Type B pancreatic cell (in vitro differentiated cells): ENCODE measurements around the gene PDCD4. TPM values are rescaled to one million over a fixed set of nuclear protein-coding genes. Genes with fewer than 3 reads are reported as not detected.

Experiments
- DNase-seq: peaks from one replicate; pipeline ENCODE4 v3.0.0; 2021; ENCODE audit warnings: mixed read lengths; ENCODE audit not compliant: unreplicated experiment; ENCODE audit errors: extremely low spot score
- H3K27ac Mint-ChIP-seq: 2 replicates; pipeline ENCODE4 v1.8.0; 2021; ENCODE audit warnings: mild to moderate bottlenecking, mixed read lengths
- H3K27me3 Mint-ChIP-seq: 2 replicates; pipeline ENCODE4 v1.8.0; 2021; ENCODE audit warnings: mixed read lengths
- H3K36me3 Mint-ChIP-seq: 2 replicates; pipeline ENCODE4 v1.8.0; 2021; ENCODE audit warnings: mixed read lengths
- H3K4me1 Mint-ChIP-seq: one replicate; pipeline ENCODE4 v1.8.0; 2021; ENCODE audit warnings: mixed read lengths; ENCODE audit not compliant: unreplicated experiment
- H3K4me3 Mint-ChIP-seq: 2 replicates; pipeline ENCODE4 v1.8.0; 2021; ENCODE audit warnings: mild to moderate bottlenecking, mixed read lengths
- H3K9me3 Mint-ChIP-seq: 2 replicates; pipeline ENCODE4 v1.8.0; 2021; ENCODE audit warnings: mixed read lengths
- total RNA-seq: library from RNA; stranded (reverse); gene quantifications from 2 replicates; pipeline ENCODE4 v1.2.1, GENCODE V29; 2021; ENCODE audit warnings: low replicate concordance
- TF ChIP-seq, protein P1 (sequence below): fragments of 200-600 bp; sonication (generic); conservative IDR thresholded peaks from 2 replicates; pipeline ENCODE4 v1.5.0; 2021; ENCODE audit warnings: antibody characterized with exemption, mild to moderate bottlenecking

Gene PDCD4
- total RNA-seq, 1 donor from 2014 or later: 122 TPM

- no peak for DNase-seq
- peaks cover 19% of the 10 kb centered on the region for H3K4me1 Mint-ChIP-seq
- no peaks in the 10 kb centered on the region for H3K9me3 Mint-ChIP-seq
- H3K27me3 Mint-ChIP-seq: no peaks in the 10 kb centered on the region
- TF ChIP-seq, protein P1, sequence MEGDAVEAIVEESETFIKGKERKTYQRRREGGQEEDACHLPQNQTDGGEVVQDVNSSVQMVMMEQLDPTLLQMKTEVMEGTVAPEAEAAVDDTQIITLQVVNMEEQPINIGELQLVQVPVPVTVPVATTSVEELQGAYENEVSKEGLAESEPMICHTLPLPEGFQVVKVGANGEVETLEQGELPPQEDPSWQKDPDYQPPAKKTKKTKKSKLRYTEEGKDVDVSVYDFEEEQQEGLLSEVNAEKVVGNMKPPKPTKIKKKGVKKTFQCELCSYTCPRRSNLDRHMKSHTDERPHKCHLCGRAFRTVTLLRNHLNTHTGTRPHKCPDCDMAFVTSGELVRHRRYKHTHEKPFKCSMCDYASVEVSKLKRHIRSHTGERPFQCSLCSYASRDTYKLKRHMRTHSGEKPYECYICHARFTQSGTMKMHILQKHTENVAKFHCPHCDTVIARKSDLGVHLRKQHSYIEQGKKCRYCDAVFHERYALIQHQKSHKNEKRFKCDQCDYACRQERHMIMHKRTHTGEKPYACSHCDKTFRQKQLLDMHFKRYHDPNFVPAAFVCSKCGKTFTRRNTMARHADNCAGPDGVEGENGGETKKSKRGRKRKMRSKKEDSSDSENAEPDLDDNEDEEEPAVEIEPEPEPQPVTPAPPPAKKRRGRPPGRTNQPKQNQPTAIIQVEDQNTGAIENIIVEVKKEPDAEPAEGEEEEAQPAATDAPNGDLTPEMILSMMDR: no peak
- H3K4me3 Mint-ChIP-seq: peak overlapping the region; percentile 99
- H3K36me3 Mint-ChIP-seq: no peaks in the 10 kb centered on the region
- H3K27ac Mint-ChIP-seq: peak overlapping the region; percentile 99
Measured at GRCh38 chr10:110918269-110918642, 46.5 kb downstream of the PDCD4 start.

DNA sequence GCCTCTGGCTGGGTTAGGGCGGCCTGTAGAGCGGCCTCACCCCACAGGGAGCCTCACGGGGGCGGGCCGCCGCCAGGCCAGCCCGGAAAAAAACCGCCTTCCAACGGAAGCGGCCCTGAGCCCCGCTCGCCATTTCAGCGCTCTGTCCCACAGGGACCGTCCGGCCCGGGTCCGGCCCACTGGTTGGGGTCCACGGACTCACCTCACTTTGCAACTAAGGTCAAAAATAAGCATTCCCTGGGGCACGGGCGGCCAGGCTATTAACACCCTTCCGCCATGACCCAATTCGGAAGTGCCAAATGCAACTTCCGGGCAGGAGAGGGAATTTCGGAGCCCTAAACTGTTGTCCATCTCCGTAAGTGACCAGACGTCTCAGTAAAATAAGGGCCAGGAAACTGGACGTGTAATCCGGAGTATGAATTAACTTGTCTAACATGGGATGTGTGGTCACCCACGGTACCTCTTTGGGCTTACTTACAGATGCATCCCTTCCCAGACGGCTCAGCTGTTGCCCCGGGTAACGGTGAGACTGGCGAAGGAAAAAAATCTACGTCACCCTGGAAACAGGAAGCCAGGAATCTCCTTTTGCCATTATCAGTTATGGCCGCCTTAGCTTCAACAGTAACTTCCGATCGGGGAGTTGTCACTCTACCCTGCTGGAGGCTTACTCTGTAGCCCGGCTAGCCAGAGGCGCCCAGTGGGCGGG, 47.1 kb downstream of the PDCD4 start, which contains the start of gene BBIP1:
Gene BBIP1, minus strand, starts transcription at position 538 of the 706 bp plus-strand sequence. CDS start 1,023 bp downstream, outside the sequence.
- peak within 1 kb of the TSS; percentile 99 for H3K4me3 Mint-ChIP-seq
- peak; percentile 92 for DNase-seq
- no peaks in the 10 kb centered on the region for H3K36me3 Mint-ChIP-seq

GRCh38 chr10:110919349-110919931, 47.7 kb downstream of the PDCD4 start, which contains the start of gene SHOC2:
SHOC2 (plus strand) TSS chr10:110919604; CDS start chr10:110964359, 44,755 bp downstream.
- DNase-seq: peak; percentile 97
- Mint-ChIP-seq H3K4me3 (peak within 1 kb of the TSS; percentile 99), H3K27ac (peak within 1 kb of the TSS; percentile 99), H3K36me3 (no peaks in the 10 kb centered on the region), H3K4me1 (peaks cover 27% of the 10 kb centered on the region), H3K27me3 (no peaks in the 10 kb centered on the region), H3K9me3 (no peaks in the 10 kb centered on the region)
- TF ChIP-seq, protein P1: no peak

More for the DNA sequence above, 47.1 kb downstream of the PDCD4 start, which contains the start of gene BBIP1:
- H3K9me3 Mint-ChIP-seq: no peaks in the 10 kb centered on the region
- H3K4me1 Mint-ChIP-seq: peaks cover 22% of the 10 kb centered on the region
- TF ChIP-seq, protein P1: no peak
- H3K27ac Mint-ChIP-seq: peak within 1 kb of the TSS; percentile 99
- no peaks in the 10 kb centered on the region for H3K27me3 Mint-ChIP-seq

DNA sequence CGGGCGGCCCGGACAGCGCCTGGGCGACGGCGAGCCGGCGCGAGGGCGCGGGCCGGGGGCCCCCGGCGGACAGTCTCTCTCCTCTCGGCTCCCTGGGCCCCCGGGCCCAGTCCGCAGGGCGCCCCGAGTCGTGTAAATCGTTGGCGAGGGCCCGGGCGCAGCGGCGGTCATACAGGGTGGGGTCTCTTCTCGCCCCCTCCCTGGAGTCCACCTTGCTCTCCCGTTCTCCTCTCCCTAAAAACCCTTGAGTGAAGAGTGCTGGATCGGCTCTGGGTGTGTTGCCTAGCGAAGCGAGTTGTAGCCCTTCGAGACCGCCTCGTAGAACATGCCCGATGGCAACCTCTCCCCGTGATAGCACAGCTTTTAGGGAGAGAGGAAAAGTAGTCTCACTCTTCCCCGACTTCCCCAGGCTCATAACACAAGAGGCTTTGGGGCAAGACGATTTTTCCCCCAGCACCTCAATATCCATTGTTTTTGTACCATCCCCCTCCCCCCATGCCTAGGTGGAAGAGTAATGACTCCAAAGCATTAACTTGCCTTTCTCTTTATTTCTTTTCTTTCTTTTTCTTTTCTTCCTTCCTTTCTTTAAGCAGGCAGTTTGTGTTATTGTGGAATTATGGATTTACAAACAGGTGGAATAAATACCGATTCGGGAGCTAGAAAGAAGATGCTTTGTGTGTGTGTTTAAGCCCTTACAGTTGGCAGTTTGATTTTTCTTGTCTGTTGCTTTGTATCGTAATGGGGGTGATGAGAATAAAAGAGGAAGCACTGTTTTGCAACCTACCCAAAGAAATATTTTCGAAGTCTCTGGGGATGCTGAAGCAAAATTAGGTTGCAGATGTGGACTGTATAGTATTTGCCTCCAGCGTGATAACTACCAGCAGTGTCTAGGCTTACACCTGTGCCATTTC, 48.5 kb downstream of the PDCD4 start:
- Mint-ChIP-seq H3K27me3 (no peaks in the 10 kb centered on the region), H3K27ac (peak overlapping the region; percentile 92), H3K4me1 (peaks cover 27% of the 10 kb centered on the region), H3K36me3 (no peaks in the 10 kb centered on the region), H3K4me3 (peak overlapping the region; percentile 93), H3K9me3 (no peaks in the 10 kb centered on the region)
- TF ChIP-seq, protein P1: no peak
- DNase-seq: peak; percentile 69

DNA sequence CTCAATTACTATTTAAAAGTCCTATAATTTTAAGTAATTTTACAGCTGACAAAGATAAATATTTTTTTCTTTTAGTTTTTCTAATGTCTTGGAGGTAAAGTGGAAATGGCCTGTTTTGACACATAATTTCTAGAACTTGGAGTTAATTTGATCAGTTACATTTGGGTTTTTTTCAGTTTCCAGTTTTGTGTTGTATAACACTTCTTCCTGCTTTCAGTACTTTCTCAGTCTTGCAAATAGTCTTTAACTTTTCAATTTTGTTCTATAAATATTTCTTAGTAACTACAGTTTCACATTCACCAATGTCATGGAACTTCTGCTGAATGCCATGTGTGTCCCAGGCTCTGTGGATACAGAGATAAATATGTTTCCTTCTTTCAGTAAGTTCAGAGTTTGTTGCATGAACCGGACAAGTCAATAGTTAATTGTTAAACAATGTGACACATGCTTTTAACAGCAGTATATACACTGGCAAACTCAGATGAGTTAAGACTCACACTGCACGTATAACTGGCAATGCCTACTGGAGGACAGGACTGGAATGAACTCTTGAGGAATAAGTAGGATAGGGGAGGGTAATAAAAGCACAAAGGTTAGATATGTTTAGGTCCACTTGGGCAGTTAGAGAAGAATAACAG, 52.2 kb downstream of the PDCD4 start:
- Mint-ChIP-seq H3K4me3 (peak overlapping the region; percentile 39), H3K36me3 (peaks cover 4% of the 10 kb centered on the region), H3K9me3 (no peaks in the 10 kb centered on the region), H3K27me3 (no peaks in the 10 kb centered on the region), H3K4me1 (peaks cover 21% of the 10 kb centered on the region), H3K27ac (no peak overlapping the region)
- DNase-seq: no peak
- TF ChIP-seq, protein P1: no peak
